H1 (cell line): Measurements from ENCODE around the gene FAM98C. TPM values are rescaled to one million over a fixed set of nuclear protein-coding genes. Genes with fewer than 3 reads are reported as not detected.

Experiments
- CTCF ChIA-PET: fragments of 300-600 bp; sonication (Branson Sonifier 250); formaldehyde crosslinking; loops from one replicate; lab custom pipeline; 2021; ENCODE audit not compliant: partially characterized antibody; lab: Charles Lee
- POLR2A ChIA-PET: fragments of 300-600 bp; sonication (Branson Sonifier 250); formaldehyde crosslinking; loops from one replicate; lab custom pipeline; 2021; ENCODE audit warnings: inconsistent platforms; ENCODE audit not compliant: partially characterized antibody; lab: Charles Lee
- DNase-seq, 2 experiments: peaks; one replicate each; pipeline versions ENCODE4 v3.0.0 to v3.0.0-alpha.2; 2010 to 2022; ENCODE audit warnings: low spot score in 2 of 2, low read depth in 1 of 2, mixed read lengths in 1 of 2
- FAIRE-seq: peaks from 2 replicates; lab custom pipeline; 2011; peaks lifted over from hg19 to GRCh38; lab: Jason Lieb, UNC
- H2AFZ ChIP-seq: 2 replicates; pipeline ENCODE4 v1.8.1; 2012; ENCODE audit warnings: low read length, inconsistent platforms
- H2AK5ac ChIP-seq: 2 replicates; pipeline ENCODE4 v1.6.1; 2013; ENCODE audit warnings: low read depth, low read length
- H2BK120ac ChIP-seq: replicated peaks from 2 replicates; pipeline ENCODE3; 2013; ENCODE audit warnings: low read depth, low read length, inconsistent platforms
- H2BK12ac ChIP-seq: 2 replicates; pipeline ENCODE4 v1.6.1; 2013; ENCODE audit warnings: low read depth, low read length
- H2BK15ac ChIP-seq: 2 replicates; pipeline ENCODE4 v1.6.1; 2013; ENCODE audit warnings: low read length
- H2BK20ac ChIP-seq: 2 replicates; pipeline ENCODE4 v1.6.1; 2013; ENCODE audit warnings: low read length
- H2BK5ac ChIP-seq: 2 replicates; pipeline ENCODE4 v1.6.1; 2013; ENCODE audit warnings: low read depth, low read length
- H3K14ac ChIP-seq: 2 replicates; pipeline ENCODE4 v1.6.1; 2013; ENCODE audit warnings: inconsistent platforms; ENCODE audit not compliant: insufficient read length
- H3K18ac ChIP-seq: 2 replicates; pipeline ENCODE4 v1.6.1; 2013; ENCODE audit warnings: low read length; ENCODE audit errors: extremely low read depth
- H3K23ac ChIP-seq: 2 replicates; pipeline ENCODE4 v1.6.1; 2013; ENCODE audit warnings: inconsistent platforms; ENCODE audit not compliant: insufficient read length
- H3K23me2 ChIP-seq: 2 replicates; pipeline ENCODE4 v1.6.1; 2013; ENCODE audit warnings: low read depth, low read length
- H3K27ac ChIP-seq: 2 replicates; pipeline ENCODE4 v1.6.1; 2011; ENCODE audit warnings: low read depth, low read length, inconsistent platforms
- H3K27me3 ChIP-seq, 4 experiments: replicated peaks in 1 of 4; 1 replicate in 1 of 4; 2 replicates in 3 of 4; pipeline versions ENCODE4 v1.6.1 to v1.8.1; 2011 to 2013; ENCODE audit warnings: low read length in 3 of 4, mild to moderate bottlenecking in 3 of 4, inconsistent platforms in 2 of 4, mixed read lengths in 2 of 4, moderate library complexity in 1 of 4; ENCODE audit not compliant: control insufficient read depth in 3 of 4, insufficient read depth in 3 of 4; ENCODE audit errors: extremely low read depth in 1 of 4
- H3K36me3 ChIP-seq, 4 experiments: 2 replicates each; pipeline versions ENCODE4 v1.6.1 to v1.8.1; 2011 to 2013; ENCODE audit warnings: mild to moderate bottlenecking in 4 of 4, low read length in 3 of 4, moderate library complexity in 2 of 4, control low read depth in 1 of 4, inconsistent platforms in 1 of 4; ENCODE audit not compliant: insufficient read depth in 4 of 4, control insufficient read depth in 2 of 4
- H3K4ac ChIP-seq: replicated peaks from 2 replicates; pipeline ENCODE3; 2013; ENCODE audit warnings: low read length, low read depth, mixed read lengths, inconsistent platforms; ENCODE audit not compliant: insufficient read length
- H3K4me1 ChIP-seq, 4 experiments: replicated peaks in 1 of 4; 1 replicate in 1 of 4; 2 replicates in 3 of 4; pipeline versions ENCODE4 v1.6.1 to v1.8.1; 2011 to 2013; ENCODE audit warnings: low read length in 3 of 4, inconsistent platforms in 2 of 4, mixed read lengths in 1 of 4; ENCODE audit not compliant: insufficient read depth in 4 of 4, control insufficient read depth in 3 of 4
- H3K4me2 ChIP-seq, 2 experiments: 2 replicates each; pipeline versions ENCODE4 v1.6.1 to v1.8.1; 2011 to 2013; ENCODE audit warnings: low read depth in 2 of 2, low read length in 2 of 2, control low read depth in 1 of 2, inconsistent platforms in 1 of 2, mild to moderate bottlenecking in 1 of 2; ENCODE audit not compliant: insufficient read depth in 1 of 2
- H3K4me3 ChIP-seq, 4 experiments: fragments of 200-600, 300-600 bp in 1 of 4; sonication (generic), shearing (Covaris generic), sonication (Bioruptor Twin) in 1 of 4; 2 replicates each; pipeline versions ENCODE4 v1.5.1 to v1.8.1; 2011 to 2016; ENCODE audit warnings: low read length in 4 of 4, low read depth in 3 of 4, control low read depth in 2 of 4, inconsistent platforms in 2 of 4, mild to moderate bottlenecking in 2 of 4, mixed read lengths in 1 of 4, moderate library complexity in 1 of 4; ENCODE audit not compliant: insufficient read depth in 2 of 4; ENCODE audit errors: extremely low read depth in 1 of 4
- H3K56ac ChIP-seq: replicated peaks from 2 replicates; pipeline ENCODE3; 2013; ENCODE audit warnings: low read depth, mild to moderate bottlenecking, mixed read lengths, low read length, inconsistent platforms; ENCODE audit not compliant: insufficient read length
- H3K79me1 ChIP-seq: 2 replicates; pipeline ENCODE4 v1.6.1; 2013; ENCODE audit warnings: low read depth, low read length, control low read depth
- H3K79me2 ChIP-seq, 2 experiments: 2 replicates each; pipeline versions ENCODE4 v1.6.1 to v1.8.1; 2012 to 2013; ENCODE audit warnings: low read length in 2 of 2, mild to moderate bottlenecking in 2 of 2, inconsistent platforms in 1 of 2; ENCODE audit not compliant: insufficient read depth in 2 of 2, control insufficient read depth in 1 of 2
- H3K9ac ChIP-seq, 4 experiments: replicated peaks in 1 of 4; 1 replicate in 1 of 4; 2 replicates in 3 of 4; pipeline versions ENCODE4 v1.6.1 to v1.8.1; 2011 to 2013; ENCODE audit warnings: low read depth in 3 of 4, low read length in 3 of 4, control low read depth in 2 of 4, mild to moderate bottlenecking in 2 of 4, moderate library complexity in 2 of 4, inconsistent platforms in 1 of 4; ENCODE audit errors: extremely low read depth in 1 of 4
- H3K9me3 ChIP-seq, 2 experiments: 2 replicates each; pipeline versions ENCODE4 v1.6.1 to v1.8.1; 2012 to 2013; ENCODE audit warnings: mild to moderate bottlenecking in 2 of 2, moderate library complexity in 2 of 2, control low read depth in 1 of 2, inconsistent platforms in 1 of 2, low read depth in 1 of 2, low read length in 1 of 2, mixed read lengths in 1 of 2; ENCODE audit not compliant: insufficient read depth in 2 of 2
- H4K20me1 ChIP-seq, 2 experiments: replicated peaks in 1 of 2; 2 replicates each; pipeline versions ENCODE3 to v1.8.1; 2011 to 2013; ENCODE audit warnings: inconsistent platforms in 2 of 2, low read length in 2 of 2, mild to moderate bottlenecking in 1 of 2; ENCODE audit not compliant: insufficient read depth in 2 of 2, control insufficient read depth in 1 of 2
- H4K5ac ChIP-seq: 2 replicates; pipeline ENCODE4 v1.6.1; 2013; ENCODE audit warnings: low read length, low read depth, mixed read lengths, inconsistent platforms; ENCODE audit not compliant: insufficient read length
- H4K8ac ChIP-seq: 2 replicates; pipeline ENCODE4 v1.8.0; 2013; ENCODE audit warnings: mild to moderate bottlenecking, moderate library complexity, low read length, inconsistent platforms; ENCODE audit not compliant: insufficient read depth; ENCODE audit errors: extremely low read depth
- H4K91ac ChIP-seq: replicated peaks from 2 replicates; pipeline ENCODE3; 2013; ENCODE audit warnings: low read length, mixed read lengths, inconsistent platforms; ENCODE audit not compliant: insufficient read length
- WGBS, 2 experiments: shearing (Covaris generic) in 1 of 2; methylation state at CpG; one replicate each; pipeline versions ENCODE4 v1.1.6 to v1.1.7; 2013 to 2015; ENCODE audit warnings: low lambda C conversion rate in 2 of 2, mixed read lengths in 2 of 2, inconsistent platforms in 1 of 2, low coverage in 1 of 2, missing lambda C conversion rate in 1 of 2; ENCODE audit not compliant: insufficient replicate concordance in 2 of 2, insufficient coverage in 1 of 2, insufficient read length in 1 of 2; ENCODE audit errors: extremely low coverage in 1 of 2, missing lambda C conversion rate in 1 of 2; 5-methylcytosine and 5-hydroxymethylcytosine counted together
- polyA plus RNA-seq, 7 experiments: library from polyadenylated mRNA; depleted of rRNA in 3 of 7; stranded (reverse) in 5 of 7; unstranded in 2 of 7; fragments of >200 nt in 5 of 7; fragments of 200-250 nt in 2 of 7; gene quantifications; 1 replicate in 5 of 7; 2 replicates in 1 of 7; 4 replicates in 1 of 7; pipeline versions ENCODE4 v1.2.1 to v1.2.3, GENCODE V29; 2011 to 2013; ENCODE audit warnings: missing spikeins in 2 of 7, mixed read lengths in 2 of 7
- total RNA-seq: library from RNA; stranded (reverse); fragmentation: NEBNext Ultra II Directional; extraction: Animal tissue kit (Norgen Biotek cat#: 25700); gene quantifications from 2 replicates; pipeline ENCODE4 v1.2.1, GENCODE V29; 2021

Gene FAM98C
- total and polyA plus RNA-seq, 2 of the 8 experiments (the other 6 are each of a cell fraction or from before 2014, with no cell fraction given), result 6.1 to 9.4 TPM

GRCh38 chr19:38400361-38400760, 2.5 kb upstream of the FAM98C start:
- peaks cover 2 to 46% (median 43%) of the 10 kb centered on the region in 4 experiments for H3K27me3 ChIP-seq
- 73% methylated on average over 5 of the region's 5 CpGs; no CpG with 5 or more reads in 1 of the 2 experiments for WGBS, 2 experiments

More at GRCh38 chr19:38400361-38400760, 2.5 kb upstream of the FAM98C start:
- no peaks in the 10 kb centered on the region; a peak in 2 of 7 replicates for H3K4me1 ChIP-seq
- H2BK20ac ChIP-seq, result no peak overlapping the region
- ChIA-PET POLR2A (interaction anchor here (0.6 to 6.1 kb wide), 8 partner anchors 11 to 115 kb away, joined by 3 to 38 read pairs (median 4); partner anchors contain the start of genes GGN and SPRED3), CTCF (interaction anchor here (0.6 to 1.4 kb wide), 3 partner anchors 16 to 315 kb away, joined by 3 to 4 read pairs (median 3); no protein-coding TSS in a partner anchor)
- no peak overlapping the region for H2AK5ac ChIP-seq
- DNase-seq (no peak), FAIRE-seq (no peak)
- no peak overlapping the region for H2BK120ac ChIP-seq
- no peak overlapping the region for H3K18ac ChIP-seq
- no peak overlapping the region for H4K91ac ChIP-seq
- H2BK5ac ChIP-seq, result no peak overlapping the region
- H2AFZ ChIP-seq, result no peak overlapping the region
- no peak overlapping the region for H3K56ac ChIP-seq
- H3K9me3 ChIP-seq, result no peaks in the 10 kb centered on the region
- H3K79me2 ChIP-seq, result no peaks in the 10 kb centered on the region
- H4K20me1 ChIP-seq, result no peaks in the 10 kb centered on the region
- H3K23ac ChIP-seq, result no peak overlapping the region
- H4K5ac ChIP-seq, result no peak overlapping the region
- no peaks in the 10 kb centered on the region for H3K79me1 ChIP-seq
- H3K14ac ChIP-seq, result no peak overlapping the region
- H3K36me3 ChIP-seq, result peaks cover 0 to 11% (median 0%) of the 10 kb centered on the region in 4 experiments; a peak in 1 of 8 replicates
- H3K9ac ChIP-seq, result no peak overlapping the region
- no peak overlapping the region for H3K4me3 ChIP-seq
- H2BK12ac ChIP-seq, result no peak overlapping the region
- no peak overlapping the region for H3K27ac ChIP-seq
- peaks cover 5% of the 10 kb centered on the region; the same call in 1 of the 2 replicates for H3K23me2 ChIP-seq
- peak overlapping the region; percentile 40; the same call in 1 of the 2 replicates for H2BK15ac ChIP-seq
- no peak overlapping the region; the same call in 1 of the 2 replicates for H4K8ac ChIP-seq
- no peak overlapping the region for H3K4ac ChIP-seq
- H3K4me2 ChIP-seq, result no peak overlapping the region
